Natural killer cell treated with Interleukin-12 subunit alpha and Interleukin-12 subunit beta and Interleukin-15 and Interleukin-18, amount 100 ng/mL, for 72 hours (primary cell): ENCODE data around the gene BEST3. TPM values are rescaled to one million over a fixed set of nuclear protein-coding genes. Genes with fewer than 3 reads are reported as not detected.

Experiments
- ATAC-seq, 2 donors: fragments of 150-1000 bp; cut with Tn5 transposase in 1 of 2; sonication (Bioruptor Pico), chemical (Tn5 transposase) in 1 of 2; 2 replicates each; pipeline ENCODE4 v1.10.0; 2021
- DNase-seq: peaks from one replicate; pipeline ENCODE4 v3.0.0; 2022; ENCODE audit warnings: low spot score
- H3K27ac Mint-ChIP-seq, 2 donors: 1 replicate in 1 of 2; 2 replicates in 1 of 2; pipeline ENCODE4 v1.8.0; 2022; ENCODE audit warnings: mixed read lengths in 2 of 2, mild to moderate bottlenecking in 1 of 2, moderate library complexity in 1 of 2
- H3K27me3 Mint-ChIP-seq, 2 donors: 1 replicate in 1 of 2; 2 replicates in 1 of 2; pipeline ENCODE4 v1.8.0; 2022; ENCODE audit warnings: mixed read lengths in 2 of 2
- H3K36me3 Mint-ChIP-seq: one replicate; pipeline ENCODE4 v1.8.0; 2022; ENCODE audit warnings: mixed read lengths
- H3K4me1 Mint-ChIP-seq, 2 donors: 1 replicate in 1 of 2; 2 replicates in 1 of 2; pipeline ENCODE4 v1.8.0; 2022; ENCODE audit warnings: low read depth in 2 of 2, mixed read lengths in 2 of 2, mild to moderate bottlenecking in 1 of 2
- H3K4me3 Mint-ChIP-seq: one replicate; pipeline ENCODE4 v1.8.0; 2022; ENCODE audit warnings: mixed read lengths
- H3K9me3 Mint-ChIP-seq: 2 replicates; pipeline ENCODE4 v1.8.0; 2022; ENCODE audit warnings: mixed read lengths
- total RNA-seq, 2 donors: library from RNA; stranded (reverse); gene quantifications; one replicate each; pipeline ENCODE4 v1.2.3, GENCODE V29; 2022

Gene BEST3
- total RNA-seq, result not detected

DNA sequence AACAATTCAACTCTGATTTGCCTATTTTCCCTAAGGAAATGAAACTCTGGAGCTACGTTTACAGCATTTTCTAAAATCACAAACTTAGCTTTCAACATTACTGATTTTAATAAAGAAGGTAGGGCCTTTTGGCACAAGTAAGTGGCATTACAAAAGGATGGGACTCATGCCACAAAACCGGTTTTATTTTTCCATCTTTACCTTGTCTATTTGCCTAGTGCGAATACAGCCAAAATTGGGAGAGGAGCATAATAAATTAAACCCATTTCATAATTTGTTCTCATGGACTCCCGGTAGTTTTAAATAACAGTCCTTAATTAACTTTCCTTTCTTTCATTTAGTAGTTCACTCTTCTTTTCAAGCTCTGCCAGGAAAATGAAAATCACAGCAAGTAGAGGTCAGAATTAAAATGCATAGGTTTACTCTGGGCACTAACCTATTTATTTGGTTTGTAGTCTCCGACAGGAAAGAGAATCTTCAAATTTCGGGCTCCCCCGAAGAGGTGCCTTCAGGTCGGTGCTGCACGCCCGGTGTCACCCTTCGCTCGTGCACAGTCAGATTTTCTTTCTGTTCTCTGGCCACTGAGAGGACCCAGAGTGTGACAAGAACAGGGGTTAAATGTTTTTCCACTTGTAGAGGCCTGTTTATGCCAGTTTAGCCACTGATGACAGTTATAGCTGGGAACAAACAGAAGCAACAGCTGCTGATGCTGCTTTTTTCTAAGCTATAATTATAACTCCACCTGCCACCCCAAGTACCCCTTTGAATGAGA, at the start of gene BEST3:
Gene BEST3, minus strand, starts transcription at position 535 of the 772 bp plus-strand sequence. CDS start 1,505 bp downstream, outside the sequence.
- ATAC-seq (no peak), DNase-seq (no peak)
- Mint-ChIP-seq H3K27me3 (peaks cover 13 to 24% of the 10 kb centered on the region in 2 donors), H3K27ac (no peak within 1 kb of the TSS), H3K36me3 (no peaks in the 10 kb centered on the region), H3K9me3 (no peaks in the 10 kb centered on the region), H3K4me1 (no peaks in the 10 kb centered on the region), H3K4me3 (no peak within 1 kb of the TSS)

DNA sequence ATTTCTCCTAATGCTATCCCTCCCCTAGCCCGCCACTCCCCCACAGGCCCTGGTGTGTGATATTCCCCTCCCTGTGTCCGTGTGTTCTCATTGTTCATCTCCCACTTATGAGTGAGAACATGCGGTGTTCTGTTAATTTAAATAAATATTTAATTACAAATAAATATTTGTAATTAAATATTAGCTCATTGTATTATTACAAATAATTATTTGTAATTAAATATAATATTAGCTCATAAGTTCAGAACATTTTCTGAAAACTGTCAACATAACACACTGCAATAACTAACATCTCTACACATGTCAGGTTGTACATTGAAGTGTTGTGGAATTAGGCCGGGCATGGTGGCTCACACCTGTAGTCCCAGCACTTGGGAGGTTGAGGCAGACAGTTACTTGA, 45.0 kb upstream of the BEST3 start:
- no peak for ATAC-seq
- Mint-ChIP-seq H3K36me3 (no peaks in the 10 kb centered on the region), H3K9me3 (no peaks in the 10 kb centered on the region), H3K4me1 (peaks cover 8 to 16% of the 10 kb centered on the region in 2 donors), H3K4me3 (no peak overlapping the region), H3K27ac (no peak overlapping the region), H3K27me3 (peaks cover 0 to 8% of the 10 kb centered on the region in 2 donors)
- DNase-seq, result no peak

DNA sequence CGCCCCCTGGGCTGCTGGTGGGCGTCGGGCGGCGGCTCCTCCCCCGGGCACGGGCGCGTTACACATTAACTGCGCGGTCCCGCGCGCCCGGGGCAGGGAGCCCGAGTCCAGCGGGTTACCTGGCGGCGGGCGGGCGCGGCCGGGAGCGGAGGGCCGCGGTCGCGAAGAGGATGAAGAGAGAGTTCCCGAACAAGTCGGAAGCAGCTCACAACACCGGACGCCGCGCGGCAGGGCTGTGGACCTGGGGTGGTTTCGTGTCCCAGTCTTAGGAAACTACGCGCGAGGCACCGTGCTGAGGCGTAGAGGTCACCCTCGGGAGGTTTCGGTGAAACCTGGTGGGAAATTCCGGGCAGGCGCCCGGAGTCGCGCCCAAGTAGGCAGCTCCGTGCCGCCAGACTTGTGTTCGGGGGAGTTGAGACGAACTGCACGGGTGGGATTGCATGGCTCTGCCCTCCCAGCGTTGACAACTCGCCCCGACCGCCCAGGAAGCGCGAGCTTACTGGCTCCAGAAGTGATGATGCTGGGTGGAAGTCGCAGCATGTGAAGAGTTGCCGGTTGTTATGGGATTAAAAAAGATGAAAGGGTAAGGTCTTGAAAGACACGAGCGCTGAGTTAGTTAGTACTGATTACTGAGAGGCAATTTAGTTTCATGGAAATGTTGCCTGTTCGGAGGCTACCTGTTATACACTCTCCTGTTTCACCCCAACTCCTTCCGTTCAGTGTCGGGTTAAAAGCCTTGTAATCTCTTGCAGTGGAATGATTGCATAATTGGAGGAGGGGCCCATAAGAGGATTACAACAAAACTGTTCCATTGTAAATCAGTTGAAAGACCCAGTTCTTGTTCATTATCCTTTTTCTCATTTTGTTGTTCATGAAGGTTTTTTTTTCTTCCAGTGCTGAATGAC, 40.4 kb upstream of the BEST3 start:
- ATAC-seq (peak; percentile 61 to 65), DNase-seq (peak; percentile 72)
- Mint-ChIP-seq H3K27me3 (peaks cover 5 to 10% of the 10 kb centered on the region in 2 donors), H3K27ac (peak overlapping the region; percentile 27 to 85), H3K4me3 (peak overlapping the region; percentile 92), H3K4me1 (peaks cover 8 to 16% of the 10 kb centered on the region in 2 donors), H3K9me3 (no peaks in the 10 kb centered on the region), H3K36me3 (no peaks in the 10 kb centered on the region)

DNA sequence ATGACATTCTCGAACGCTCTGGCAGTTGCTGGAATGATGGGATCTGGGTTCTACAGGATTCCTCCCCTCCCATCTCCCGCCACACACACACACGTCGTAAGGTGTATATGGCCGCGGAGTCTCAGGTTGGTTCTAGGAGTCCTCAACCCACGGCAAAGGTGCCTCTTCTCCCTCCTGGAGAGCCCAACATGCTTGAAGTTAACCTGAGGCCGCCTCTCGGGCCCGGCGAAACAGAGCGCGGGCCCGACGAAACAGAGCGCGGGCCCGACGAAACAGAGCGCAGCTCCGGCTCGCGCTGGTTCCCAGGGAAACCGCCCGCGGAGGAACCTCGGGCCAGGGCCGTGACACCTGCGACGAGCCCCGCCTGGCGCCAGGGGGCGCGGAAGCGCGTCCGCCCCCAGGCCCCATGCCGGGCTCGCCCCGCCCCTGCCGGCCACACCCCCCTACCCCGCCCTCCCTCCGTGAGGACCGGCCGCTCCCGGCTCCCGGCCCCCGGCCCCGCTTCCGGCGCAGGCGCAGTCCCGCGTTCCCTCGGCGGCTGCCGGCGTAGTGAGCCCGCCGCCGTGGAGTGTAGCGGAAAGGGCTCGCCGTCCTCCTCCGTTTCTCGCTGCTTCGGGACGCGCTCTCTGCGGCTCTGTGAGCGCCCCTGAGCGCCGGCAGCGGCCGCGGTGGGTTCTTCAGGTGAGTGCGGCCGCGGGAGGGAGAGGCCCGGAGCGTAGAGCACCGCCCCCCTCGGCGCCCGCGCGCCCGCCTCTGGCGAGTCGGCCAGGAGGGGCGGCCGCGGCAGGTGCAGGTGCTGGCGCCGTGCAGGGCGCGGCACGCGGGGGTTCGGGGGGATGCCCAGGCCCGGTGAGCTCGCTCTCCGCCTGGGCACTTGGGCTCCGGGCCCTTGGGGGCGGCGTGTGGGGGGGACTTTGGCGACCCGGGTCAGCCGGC, 39.5 kb upstream of the BEST3 start, which contains the start of gene RAB3IP:
Gene RAB3IP, plus strand, starts transcription at position 510 of the 936 bp plus-strand sequence. CDS start 16,549 bp downstream, outside the sequence.
- H3K4me1 Mint-ChIP-seq, result peaks cover 8 to 16% of the 10 kb centered on the region in 2 donors
- DNase-seq, result peak; percentile 93
- H3K27me3 Mint-ChIP-seq, result peaks cover 5 to 17% of the 10 kb centered on the region in 2 donors
- H3K9me3 Mint-ChIP-seq, result no peaks in the 10 kb centered on the region
- H3K27ac Mint-ChIP-seq, result peak within 1 kb of the TSS; percentile 27 to 85
- H3K4me3 Mint-ChIP-seq, result peak within 1 kb of the TSS; percentile 92
- no peaks in the 10 kb centered on the region for H3K36me3 Mint-ChIP-seq
- ATAC-seq, result peak; percentile 96 to 97

DNA sequence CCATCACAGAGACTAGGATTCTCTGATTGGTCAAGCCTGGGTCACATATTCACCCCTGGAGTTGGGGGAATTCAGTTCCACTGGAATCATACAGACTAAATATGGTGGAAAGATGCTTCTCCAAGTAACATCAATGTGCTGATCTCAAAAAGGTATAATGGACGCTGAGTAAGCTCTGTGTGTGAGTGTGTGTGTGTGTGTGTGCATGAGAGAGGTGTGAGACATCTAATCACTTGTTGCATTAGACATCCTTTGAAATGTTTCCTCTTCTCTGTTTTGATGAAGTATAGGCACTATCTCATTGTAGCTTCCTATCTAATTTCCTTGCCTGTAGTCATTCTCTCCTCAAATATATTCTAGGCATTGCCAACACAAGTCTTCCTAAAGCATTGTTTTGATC, 34.5 kb upstream of the BEST3 start:
- no peak overlapping the region for H3K4me3 Mint-ChIP-seq

DNA sequence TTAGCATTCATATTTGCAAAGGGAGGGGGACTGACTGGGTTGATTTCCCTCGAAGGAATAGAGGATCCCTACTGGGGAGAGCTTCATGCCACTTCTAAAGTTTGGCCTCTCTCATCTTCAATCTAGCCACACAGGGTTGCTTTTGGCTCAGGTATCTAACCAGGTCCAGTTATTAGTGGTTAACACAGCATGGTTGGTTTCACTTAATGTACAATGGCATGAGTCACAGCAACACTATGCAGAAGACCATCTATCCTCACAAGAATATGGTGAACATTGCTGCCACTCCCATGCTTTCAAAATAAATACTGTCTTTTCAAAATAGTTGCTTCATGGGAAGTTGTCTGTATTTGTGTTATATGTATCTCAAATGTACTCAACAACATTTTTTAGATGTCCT, 33.0 kb upstream of the BEST3 start:
- H3K9me3 Mint-ChIP-seq, result no peaks in the 10 kb centered on the region
- H3K27me3 Mint-ChIP-seq, result peaks cover 24 to 28% of the 10 kb centered on the region in 2 donors
- ATAC-seq, result no peak
- no peaks in the 10 kb centered on the region for H3K4me1 Mint-ChIP-seq
- no peak for DNase-seq
- H3K4me3 Mint-ChIP-seq, result no peak overlapping the region
- no peaks in the 10 kb centered on the region for H3K36me3 Mint-ChIP-seq
- no peak overlapping the region for H3K27ac Mint-ChIP-seq

More for the DNA sequence above, 34.5 kb upstream of the BEST3 start:
- no peak for ATAC-seq
- Mint-ChIP-seq H3K27ac (no peak overlapping the region), H3K9me3 (no peaks in the 10 kb centered on the region), H3K4me1 (no peaks in the 10 kb centered on the region), H3K36me3 (no peaks in the 10 kb centered on the region), H3K27me3 (peaks cover 19 to 24% of the 10 kb centered on the region in 2 donors)
- no peak for DNase-seq

DNA sequence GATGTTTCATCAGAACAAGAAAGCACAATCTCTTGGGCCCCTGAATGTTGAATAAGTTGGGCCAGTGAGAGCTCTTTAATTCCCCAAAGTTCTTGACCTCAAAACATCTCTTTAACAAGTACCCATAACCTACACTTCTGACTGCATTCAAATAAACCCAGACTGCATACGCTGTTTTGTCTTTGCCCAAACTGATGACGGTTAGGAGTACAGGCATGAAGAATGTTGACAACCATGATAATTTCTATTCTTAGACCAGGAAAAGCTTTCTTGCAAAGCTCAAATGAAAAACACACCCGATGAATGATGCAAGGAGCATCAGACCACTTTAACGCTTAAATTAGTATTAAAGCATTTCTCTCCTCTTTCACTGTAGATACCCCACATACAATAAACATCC, 27.8 kb upstream of the BEST3 start:
- no peak overlapping the region for H3K4me3 Mint-ChIP-seq
- H3K4me1 Mint-ChIP-seq, result no peaks in the 10 kb centered on the region
- ATAC-seq, result no peak
- H3K27ac Mint-ChIP-seq, result no peak overlapping the region
- peaks cover 31 to 48% of the 10 kb centered on the region in 2 donors for H3K27me3 Mint-ChIP-seq
- DNase-seq, result no peak
- no peaks in the 10 kb centered on the region for H3K36me3 Mint-ChIP-seq
- H3K9me3 Mint-ChIP-seq, result no peaks in the 10 kb centered on the region

DNA sequence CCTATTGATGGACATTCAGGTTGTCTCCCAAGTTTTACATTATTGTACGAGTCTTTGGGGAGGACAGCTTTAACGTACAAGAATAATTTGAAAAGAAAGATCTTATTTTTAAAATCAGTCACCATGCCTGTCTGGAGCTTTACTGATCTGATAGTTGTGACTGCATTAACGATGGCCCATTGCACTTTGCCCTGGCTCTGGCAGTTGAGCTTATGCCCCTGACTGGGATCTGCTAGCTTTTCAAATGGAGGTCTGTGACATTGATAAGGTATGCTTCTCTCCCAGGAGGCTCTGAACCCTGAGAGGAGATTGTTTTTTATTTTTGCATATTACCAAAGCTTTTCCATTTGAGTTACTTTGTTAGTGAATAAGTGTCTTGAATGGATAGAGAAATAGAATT, 21.6 kb upstream of the BEST3 start:
- Mint-ChIP-seq H3K36me3 (no peaks in the 10 kb centered on the region), H3K4me1 (no peaks in the 10 kb centered on the region)

DNA sequence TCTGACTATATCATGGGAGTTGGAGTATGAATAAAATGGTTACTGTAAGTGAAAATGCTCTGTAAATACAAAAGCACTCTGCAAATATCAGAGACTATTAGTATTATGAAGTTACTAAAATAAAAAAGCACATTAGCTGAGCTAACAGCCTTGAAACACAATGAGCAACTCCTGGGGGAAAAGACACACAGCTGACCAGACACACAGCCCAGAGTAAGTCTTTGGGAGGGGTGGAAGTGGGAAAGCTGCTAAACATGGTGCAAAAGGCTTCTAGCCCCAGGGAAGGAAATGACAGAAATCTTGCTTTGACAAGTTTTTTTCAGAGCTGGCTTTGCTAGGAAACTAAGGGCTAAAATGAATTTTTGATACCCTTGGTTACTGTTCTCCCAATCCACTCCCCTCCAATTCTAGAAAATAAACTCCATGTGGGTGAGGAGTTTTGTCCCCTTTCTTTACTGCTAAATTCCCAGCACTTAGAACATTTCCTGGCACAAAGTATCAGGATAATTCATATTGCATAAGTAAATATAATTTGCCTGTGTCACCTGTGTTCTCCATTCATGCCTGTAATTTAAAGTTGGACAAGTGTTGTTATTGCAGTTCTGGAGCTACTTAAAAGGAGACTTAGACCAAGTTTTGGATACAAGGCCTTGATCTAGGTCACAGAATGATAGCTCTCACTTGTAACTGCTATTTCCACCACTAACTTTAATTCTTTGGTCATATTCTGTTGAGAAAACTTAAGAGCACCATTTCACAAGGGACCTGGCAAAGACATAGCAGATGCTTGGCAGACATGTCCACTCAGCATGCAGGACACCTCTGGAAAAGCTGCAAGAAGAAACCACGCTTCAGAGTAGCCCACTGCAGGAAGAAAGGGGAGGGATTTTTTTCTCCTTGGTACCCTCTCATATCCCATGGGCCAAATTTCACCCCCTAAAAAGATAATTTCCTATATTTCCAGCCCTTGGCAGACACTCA, 20.5 kb upstream of the BEST3 start:
- Mint-ChIP-seq H3K27me3 (peaks cover 18 to 45% of the 10 kb centered on the region in 2 donors), H3K4me1 (no peaks in the 10 kb centered on the region), H3K9me3 (no peaks in the 10 kb centered on the region), H3K27ac (no peak overlapping the region), H3K4me3 (no peak overlapping the region), H3K36me3 (no peaks in the 10 kb centered on the region)
- ATAC-seq, result no peak
- no peak for DNase-seq

More for the DNA sequence above, 21.6 kb upstream of the BEST3 start:
- ATAC-seq (no peak), DNase-seq (no peak)
- peaks cover 18 to 44% of the 10 kb centered on the region in 2 donors for H3K27me3 Mint-ChIP-seq
- no peaks in the 10 kb centered on the region for H3K9me3 Mint-ChIP-seq
- H3K4me3 Mint-ChIP-seq, result no peak overlapping the region
- H3K27ac Mint-ChIP-seq, result no peak overlapping the region

DNA sequence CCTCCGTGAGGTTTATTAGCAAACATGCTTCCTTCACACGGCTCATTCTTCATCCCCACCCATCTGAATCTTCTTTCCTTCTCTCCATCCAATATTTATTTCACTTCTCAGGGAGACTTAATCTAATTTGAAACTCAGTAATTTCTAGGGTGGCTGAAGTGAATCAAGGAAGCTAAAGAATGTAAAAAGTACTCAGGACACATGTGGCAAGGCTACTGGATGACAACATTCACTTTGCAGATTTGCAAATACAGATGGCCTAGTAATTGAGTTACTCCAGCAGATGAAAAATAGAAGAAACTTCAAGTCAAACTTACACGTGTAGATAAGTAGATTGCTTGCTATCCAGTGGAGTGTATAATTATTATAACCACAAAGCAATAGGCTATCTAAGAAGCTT, 15.4 kb upstream of the BEST3 start:
- Mint-ChIP-seq H3K27me3 (peaks cover 9 to 30% of the 10 kb centered on the region in 2 donors), H3K4me3 (no peak overlapping the region), H3K4me1 (no peaks in the 10 kb centered on the region), H3K36me3 (no peaks in the 10 kb centered on the region), H3K9me3 (no peaks in the 10 kb centered on the region), H3K27ac (no peak overlapping the region)
- ATAC-seq (no peak), DNase-seq (no peak)

DNA sequence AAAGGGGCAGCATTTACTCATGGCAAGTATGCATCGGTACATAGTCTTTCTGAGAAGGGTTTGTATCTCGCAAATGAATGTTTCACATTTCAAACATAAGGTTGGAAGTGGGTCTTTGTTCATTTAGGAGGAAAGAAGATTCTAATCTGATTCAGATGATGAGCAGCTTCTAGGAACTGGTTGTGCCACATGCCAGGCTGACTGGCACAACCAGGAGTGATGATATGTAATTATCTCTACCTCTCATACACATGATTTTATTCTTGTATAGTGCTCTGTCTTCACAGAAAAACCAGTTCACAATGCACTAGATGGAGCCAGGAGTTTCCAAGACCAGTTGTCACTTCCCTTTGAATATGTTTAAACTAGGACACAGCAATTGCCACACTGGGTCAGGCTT, 13.7 kb upstream of the BEST3 start:
- H3K4me3 Mint-ChIP-seq, result no peak overlapping the region
- no peaks in the 10 kb centered on the region for H3K4me1 Mint-ChIP-seq
- H3K27me3 Mint-ChIP-seq, result peaks cover 12 to 33% of the 10 kb centered on the region in 2 donors
- DNase-seq (no peak), ATAC-seq (no peak)
- H3K9me3 Mint-ChIP-seq, result no peaks in the 10 kb centered on the region
- no peak overlapping the region for H3K27ac Mint-ChIP-seq
- no peaks in the 10 kb centered on the region for H3K36me3 Mint-ChIP-seq

DNA sequence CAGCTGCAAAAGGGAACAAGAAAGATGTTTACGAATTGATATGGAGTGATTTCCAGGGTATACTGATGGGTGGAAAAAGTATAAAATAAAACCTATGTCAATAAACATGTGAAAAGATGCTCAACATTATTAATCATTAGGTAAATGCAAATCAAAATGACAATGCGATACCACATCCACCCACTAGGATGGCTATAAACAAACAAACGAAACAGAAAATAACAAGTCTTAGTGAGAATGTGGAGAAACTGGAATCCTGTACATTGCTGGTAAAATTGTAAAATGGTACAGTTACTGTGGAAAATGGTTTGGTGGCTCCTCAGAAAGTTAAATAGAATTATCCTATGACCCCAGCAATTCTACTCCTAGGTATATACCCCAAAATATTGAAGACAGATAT, 9.5 kb upstream of the BEST3 start:
- H3K4me3 Mint-ChIP-seq, result no peak overlapping the region
- H3K9me3 Mint-ChIP-seq, result no peaks in the 10 kb centered on the region
- no peaks in the 10 kb centered on the region for H3K4me1 Mint-ChIP-seq
- DNase-seq, result no peak
- H3K36me3 Mint-ChIP-seq, result no peaks in the 10 kb centered on the region
- ATAC-seq, result no peak
- H3K27ac Mint-ChIP-seq, result no peak overlapping the region
- peaks cover 28 to 43% of the 10 kb centered on the region in 2 donors for H3K27me3 Mint-ChIP-seq
